Sigmoid colon (tissue), 7 donors: ENCODE data around the gene USPL1. TPM values are rescaled to one million over a fixed set of nuclear protein-coding genes. Genes with fewer than 3 reads are reported as not detected.

Experiments used
- DNase-seq: peaks from one replicate; pipeline ENCODE4 v3.0.0-alpha.2; 2019
- H3K27ac ChIP-seq, 4 donors: fragments of 200-600 bp; sonication (generic); one replicate each; pipeline ENCODE4 v1.5.1; 2016 to 2019; ENCODE audit warnings: mild to moderate bottlenecking in 1 of 4
- H3K27me3 ChIP-seq, 3 donors: fragments of 200-600 bp; sonication (generic); one replicate each; pipeline ENCODE4 v1.5.1; 2019; ENCODE audit warnings: mild to moderate bottlenecking in 1 of 3
- H3K36me3 ChIP-seq, 4 donors: fragments of 200-600 bp; sonication (generic); one replicate each; pipeline ENCODE4 v1.5.1; 2016 to 2019
- H3K4me1 ChIP-seq, 4 donors: fragments of 200-600 bp; sonication (generic); one replicate each; pipeline ENCODE4 v1.5.1; 2017 to 2019
- H3K4me3 ChIP-seq, 4 donors: fragments of 200-600 bp; sonication (generic); one replicate each; pipeline ENCODE4 v1.5.1; 2017 to 2019; ENCODE audit warnings: mild to moderate bottlenecking in 2 of 4, moderate library complexity in 1 of 4
- H3K9me3 ChIP-seq, 4 donors: fragments of 200-600 bp in 3 of 4; sonication (generic) in 3 of 4; one replicate each; pipeline versions ENCODE4 v1.5.1 to v1.6.1; 2013 to 2019
- EP300 ChIP-seq, 4 donors: sonication (generic); formaldehyde crosslinking; IDR thresholded peaks; one replicate each; pipeline ENCODE4 v1.6.1; 2017; ENCODE audit warnings: antibody characterized with exemption in 4 of 4
- POLR2A ChIP-seq, 2 donors: fragments of 450-650 bp; IDR thresholded peaks; one replicate each; pipeline ENCODE4 v1.6.1; 2016; ENCODE audit warnings: antibody characterized with exemption in 2 of 2, mild to moderate bottlenecking in 2 of 2, moderate library complexity in 2 of 2
- POLR2AphosphoS5 ChIP-seq, 4 donors: sonication (generic); formaldehyde crosslinking; IDR thresholded peaks; one replicate each; pipeline ENCODE4 v1.6.1; 2017; ENCODE audit warnings: antibody characterized with exemption in 4 of 4
- WGBS, 2 donors: extraction: QIAGEN DNeasy Blood & Tissue Kit; methylation state at CpG; one replicate each; pipeline ENCODE4 v1.1.7; 2013; 5-methylcytosine and 5-hydroxymethylcytosine counted together
- intact Hi-C: fragments of 100-400 bp; cut with DNase I; formaldehyde crosslinking; loops from one replicate; pipeline ENCODE4 v1.15.1; 2023
- polyA plus RNA-seq, 3 donors: library from polyadenylated mRNA; stranded (reverse); fragments of 200-250 nt; gene quantifications; one replicate each; pipeline ENCODE4 v1.2.3, GENCODE V29; 2013
- total RNA-seq, 4 donors: library from RNA; depleted of rRNA; stranded (reverse); fragments of >200 nt; gene quantifications; one replicate each; pipeline ENCODE4 v1.1.0, GENCODE V29; 2016
- TF ChIP-seq, protein P1 (sequence below), 4 experiments: fragments of 450-650 bp in 3 of 4; fragments of 200-600 bp in 1 of 4; IDR thresholded peaks; one replicate each; pipeline ENCODE4 v1.5.1; 2016 to 2019; ENCODE audit warnings: antibody characterized with exemption in 4 of 4, mild to moderate bottlenecking in 3 of 4, moderate library complexity in 2 of 4
- donor health status: healthy with polysubstance abuse.
- donor health status: Bipolar disorder and iron deficiency.
- donor health status: healthy.

Gene USPL1
- total and polyA plus RNA-seq, 7 donors, result 2.8 to 34.6 (median 17.4) TPM

GRCh38 chr13:30576528-30576927 is 41.2 kb upstream of the USPL1 start:
- DNase-seq, result no peak
- TF ChIP-seq EP300 (IDR thresholded peaks at IDR 0.05), result no peak
- TF ChIP-seq, protein P1, sequence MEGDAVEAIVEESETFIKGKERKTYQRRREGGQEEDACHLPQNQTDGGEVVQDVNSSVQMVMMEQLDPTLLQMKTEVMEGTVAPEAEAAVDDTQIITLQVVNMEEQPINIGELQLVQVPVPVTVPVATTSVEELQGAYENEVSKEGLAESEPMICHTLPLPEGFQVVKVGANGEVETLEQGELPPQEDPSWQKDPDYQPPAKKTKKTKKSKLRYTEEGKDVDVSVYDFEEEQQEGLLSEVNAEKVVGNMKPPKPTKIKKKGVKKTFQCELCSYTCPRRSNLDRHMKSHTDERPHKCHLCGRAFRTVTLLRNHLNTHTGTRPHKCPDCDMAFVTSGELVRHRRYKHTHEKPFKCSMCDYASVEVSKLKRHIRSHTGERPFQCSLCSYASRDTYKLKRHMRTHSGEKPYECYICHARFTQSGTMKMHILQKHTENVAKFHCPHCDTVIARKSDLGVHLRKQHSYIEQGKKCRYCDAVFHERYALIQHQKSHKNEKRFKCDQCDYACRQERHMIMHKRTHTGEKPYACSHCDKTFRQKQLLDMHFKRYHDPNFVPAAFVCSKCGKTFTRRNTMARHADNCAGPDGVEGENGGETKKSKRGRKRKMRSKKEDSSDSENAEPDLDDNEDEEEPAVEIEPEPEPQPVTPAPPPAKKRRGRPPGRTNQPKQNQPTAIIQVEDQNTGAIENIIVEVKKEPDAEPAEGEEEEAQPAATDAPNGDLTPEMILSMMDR (IDR thresholded peaks at IDR 0.05), result no peak
- TF ChIP-seq POLR2AphosphoS5 (IDR thresholded peaks at IDR 0.05), result no peak
- TF ChIP-seq POLR2A (IDR thresholded peaks at IDR 0.05), result no peak
- H3K9me3 ChIP-seq, result no peaks in the 10 kb centered on the region
- peaks cover 0 to 27% (median 8%) of the 10 kb centered on the region in 4 donors for H3K4me1 ChIP-seq
- no peaks in the 10 kb centered on the region for H3K36me3 ChIP-seq
- no peak overlapping the region for H3K4me3 ChIP-seq
- WGBS, 2 donors, result 42 to 53% methylated on average over 7 of the region's 7 CpGs
- intact Hi-C loops, result no loop called here
- H3K27ac ChIP-seq, result no peak overlapping the region
- H3K27me3 ChIP-seq, result no peaks in the 10 kb centered on the region

- Histone ChIP-seq H3K4me3 (no peak overlapping the region), H3K9me3 (no peaks in the 10 kb centered on the region), H3K4me1 (peaks cover 0 to 19% (median 4%) of the 10 kb centered on the region in 4 donors), H3K27ac (no peak overlapping the region), H3K27me3 (no peaks in the 10 kb centered on the region), H3K36me3 (no peaks in the 10 kb centered on the region)
- DNase-seq, result no peak
- intact Hi-C loops, result no loop called here
- TF ChIP-seq, protein P1 (IDR thresholded peaks at IDR 0.05), result no peak
- TF ChIP-seq EP300 (IDR thresholded peaks at IDR 0.05) (no peak), POLR2A (IDR thresholded peaks at IDR 0.05) (no peak), POLR2AphosphoS5 (IDR thresholded peaks at IDR 0.05) (no peak)
- 66 to 77% methylated on average over 6 of the region's 6 CpGs for WGBS, 2 donors
These were observed 40.3 kb upstream of the USPL1 start for GRCh38 chr13:30577401-30577852.

DNA sequence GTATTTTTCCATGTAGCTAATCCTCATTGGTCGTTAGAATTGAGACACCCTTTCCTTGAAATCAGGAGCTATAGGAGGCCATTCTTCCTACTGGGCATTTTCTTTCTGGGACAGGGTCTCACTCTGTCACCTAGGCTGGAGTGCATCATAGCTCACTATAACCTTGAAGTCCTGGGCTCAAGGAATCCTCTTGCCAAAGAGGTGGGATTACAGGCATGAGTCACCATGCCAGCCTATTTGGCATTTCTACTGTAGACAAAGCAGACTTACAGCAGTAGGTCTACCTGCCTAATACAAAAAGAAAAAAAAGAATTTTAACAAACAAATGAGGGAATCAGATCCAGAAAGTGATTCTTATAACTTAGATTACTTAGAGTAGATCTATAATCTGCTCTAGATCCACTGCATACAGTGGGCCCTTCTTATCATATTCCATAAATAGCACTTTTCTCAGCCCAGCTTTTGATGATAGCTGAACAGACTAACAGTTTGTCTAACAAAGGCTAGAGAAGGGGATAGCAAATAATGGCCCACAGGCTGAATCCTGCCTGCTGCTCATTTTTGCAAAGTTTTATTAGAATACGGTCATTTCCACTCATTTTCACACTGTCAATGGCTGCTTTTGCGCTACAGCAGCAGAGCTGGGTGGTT is 36.7 kb upstream of the USPL1 start:
- H3K4me3 ChIP-seq, result no peak overlapping the region
- DNase-seq, result no peak
- no peak overlapping the region for H3K27ac ChIP-seq
- no peaks in the 10 kb centered on the region for H3K27me3 ChIP-seq
- H3K36me3 ChIP-seq, result no peaks in the 10 kb centered on the region
- H3K9me3 ChIP-seq, result no peaks in the 10 kb centered on the region
- intact Hi-C loops, result no loop called here
- no peak for TF ChIP-seq POLR2A (IDR thresholded peaks at IDR 0.05)
- no peak for TF ChIP-seq POLR2AphosphoS5 (IDR thresholded peaks at IDR 0.05)
- no peak for TF ChIP-seq EP300 (IDR thresholded peaks at IDR 0.05)
- TF ChIP-seq, protein P1 (IDR thresholded peaks at IDR 0.05), result no peak
- WGBS, 2 donors, result 91 to 95% methylated on average over 3 of the region's 3 CpGs
- H3K4me1 ChIP-seq, result peaks cover 0 to 11% (median 3%) of the 10 kb centered on the region in 4 donors

DNA sequence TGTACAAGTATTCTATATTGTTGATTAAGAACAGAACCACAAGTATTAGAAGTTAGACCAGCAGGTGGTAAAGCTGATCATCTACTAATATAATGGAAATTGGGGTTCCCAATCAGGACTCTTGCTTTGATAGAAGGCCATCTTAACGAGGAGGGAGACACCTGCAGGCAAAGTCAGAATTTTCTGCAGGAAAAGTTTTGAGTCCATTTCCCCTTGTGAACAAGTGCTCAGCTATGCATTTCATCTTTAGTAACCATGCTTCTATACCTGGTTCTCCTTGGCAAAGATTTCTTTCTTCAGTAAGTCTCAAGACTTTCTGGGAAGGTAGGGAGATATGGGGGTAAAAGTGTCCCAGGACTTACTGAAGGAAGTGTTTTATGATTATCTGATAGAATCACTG is 36.1 kb upstream of the USPL1 start:
- intact Hi-C loops, result no loop called here
- Histone ChIP-seq H3K4me3 (no peak overlapping the region), H3K4me1 (peaks cover 0 to 5% (median under 1%) of the 10 kb centered on the region in 4 donors), H3K9me3 (no peaks in the 10 kb centered on the region), H3K27ac (no peak overlapping the region), H3K27me3 (no peaks in the 10 kb centered on the region), H3K36me3 (no peaks in the 10 kb centered on the region)
- DNase-seq, result no peak
- 5 to 9% methylated on average over 1 of the region's 1 CpG for WGBS, 2 donors
- TF ChIP-seq POLR2A (IDR thresholded peaks at IDR 0.05), result no peak
- no peak for TF ChIP-seq EP300 (IDR thresholded peaks at IDR 0.05)
- no peak for TF ChIP-seq POLR2AphosphoS5 (IDR thresholded peaks at IDR 0.05)
- TF ChIP-seq, protein P1 (IDR thresholded peaks at IDR 0.05), result no peak
